NCI-H146 (cell line): Measurements from ENCODE around the gene FBXO15.

Experiments
- DNase-seq: peaks from one replicate; lab custom pipeline; 2025; lab: John Stamatoyannopoulos, UW

FBXO15 gene

GRCh38 chr18:74153377-74153776, 5.7 kb upstream of the FBXO15 start:
- no peak for DNase-seq

- DNase-seq, result no peak
These were observed 5.2 kb upstream of the FBXO15 start for GRCh38 chr18:74152857-74153256.

- DNase-seq, result no peak
These were observed 4.6 kb upstream of the FBXO15 start for GRCh38 chr18:74152270-74152669.

GRCh38 chr18:74149878-74150277, 2.2 kb upstream of the FBXO15 start:
- DNase-seq, result no peak

GRCh38 chr18:74148543-74149070, 973 bp upstream of the FBXO15 start:
- no peak for DNase-seq

GRCh38 chr18:74147491-74147778, 199 bp downstream of the FBXO15 start:
- no peak for DNase-seq

GRCh38 chr18:74146756-74147155, 878 bp downstream of the FBXO15 start:
- DNase-seq, result no peak

- DNase-seq, result no peak
These were observed 5.4 kb downstream of the FBXO15 start for GRCh38 chr18:74142252-74142651.

- peak; percentile 17 for DNase-seq
These were observed 6.0 kb downstream of the FBXO15 start for GRCh38 chr18:74141667-74142066.

- no peak for DNase-seq
These were observed 7.1 kb downstream of the FBXO15 start for GRCh38 chr18:74140582-74140981.

GRCh38 chr18:74139888-74140287, 7.7 kb downstream of the FBXO15 start:
- DNase-seq, result no peak

GRCh38 chr18:74139411-74139810, 8.2 kb downstream of the FBXO15 start:
- DNase-seq, result no peak

GRCh38 chr18:74137920-74138538, 9.6 kb downstream of the FBXO15 start:
- no peak for DNase-seq

GRCh38 chr18:74132201-74132600, 15.4 kb downstream of the FBXO15 start:
- DNase-seq, result no peak

GRCh38 chr18:74131124-74131523, 16.5 kb downstream of the FBXO15 start:
- DNase-seq, result no peak

GRCh38 chr18:74128159-74128558, 19.5 kb downstream of the FBXO15 start:
- peak; percentile 37 for DNase-seq

GRCh38 chr18:74126684-74127655, 20.7 kb downstream of the FBXO15 start:
- DNase-seq, result peak; percentile 82

- no peak for DNase-seq
These were observed 23.0 kb downstream of the FBXO15 start for GRCh38 chr18:74124642-74125041.

- no peak for DNase-seq
These were observed 24.4 kb downstream of the FBXO15 start for GRCh38 chr18:74123200-74123599.

GRCh38 chr18:74116633-74117554, 30.7 kb downstream of the FBXO15 start:
- DNase-seq, result peak; percentile 40

GRCh38 chr18:74115046-74115445, 32.6 kb downstream of the FBXO15 start:
- no peak for DNase-seq

GRCh38 chr18:74114116-74114515, 33.5 kb downstream of the FBXO15 start:
- DNase-seq, result no peak
